ENCODE data around the gene TMEM131.

Gene TMEM131

DNA sequence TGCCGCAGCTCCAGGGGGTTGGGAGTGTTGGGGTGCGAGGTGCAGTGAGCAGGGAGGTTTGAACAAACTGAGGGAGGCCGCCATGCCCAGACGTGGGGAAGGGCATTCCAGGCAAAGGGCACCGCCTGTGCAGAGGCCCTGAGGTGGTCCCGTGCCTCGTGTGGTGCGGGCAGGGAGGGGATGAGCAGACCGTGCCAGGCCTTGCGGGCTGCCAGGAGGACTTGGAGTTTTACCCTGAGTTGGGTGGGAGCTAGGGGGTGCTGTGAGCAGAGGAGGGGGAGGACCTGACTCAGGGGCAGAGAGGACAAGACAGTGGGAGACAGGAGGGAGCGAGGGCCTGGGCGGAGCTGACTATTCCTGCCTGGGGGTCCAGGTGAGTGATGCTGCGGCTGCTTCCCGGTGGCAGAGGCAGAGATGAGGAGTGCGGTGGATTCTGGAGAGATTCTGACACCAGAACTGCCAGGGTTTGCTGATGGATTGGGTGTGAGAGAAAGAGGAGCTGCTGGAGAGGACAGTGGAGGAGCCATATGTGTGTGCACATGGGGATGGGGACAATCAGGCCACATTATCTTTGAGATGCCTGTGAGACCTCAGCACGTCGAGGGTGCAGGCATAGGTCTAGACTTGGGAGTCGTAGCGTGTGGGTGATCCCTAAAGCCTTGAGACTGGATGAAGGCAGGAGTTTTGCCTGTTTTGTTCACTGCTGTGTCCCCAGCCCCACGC lies 259.0 kb downstream of the TMEM131 start:
- Histone ChIP-seq H3K27ac (ENCODE audit: low read depth, low read length) (no peak overlapping the region), H3K4me1 (ENCODE audit: insufficient read depth, low read length) (no peaks in the 10 kb centered on the region), H3K9me3 (ENCODE audit: insufficient read depth, low read depth, low read length) (no peaks in the 10 kb centered on the region), H3K36me3 (ENCODE audit: insufficient read depth, low read length) (no peaks in the 10 kb centered on the region), H3K27me3 (ENCODE audit: insufficient read depth, low read length) (no peaks in the 10 kb centered on the region), H3K9ac (ENCODE audit: low read depth, low read length) (no peak overlapping the region), H3K4me3 (ENCODE audit: low read length) (no peak overlapping the region)
- 91% methylated on average over 20 of the region's 20 CpGs for WGBS

DNA sequence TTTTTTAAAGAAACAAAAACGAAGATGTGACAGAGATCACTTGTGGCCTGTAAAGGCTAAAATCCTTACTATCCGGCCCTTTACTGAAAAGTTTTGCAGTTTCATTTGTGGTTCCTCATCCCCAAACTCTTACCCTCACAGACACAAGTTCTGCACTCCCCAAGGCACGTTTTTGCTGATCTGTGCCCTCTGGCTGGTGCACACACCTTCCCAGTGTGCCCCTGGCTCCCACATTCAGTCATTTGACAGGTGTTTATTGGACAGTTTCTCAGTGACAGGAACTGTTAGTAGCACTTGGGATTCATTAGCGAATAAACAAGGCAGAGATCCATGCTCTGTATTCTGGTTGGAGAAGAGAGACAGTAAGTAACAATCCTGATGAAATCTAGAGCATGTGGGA lies 259.6 kb downstream of the TMEM131 start:
- Histone ChIP-seq H3K9me3 (ENCODE audit: insufficient read depth, low read depth, low read length) (no peaks in the 10 kb centered on the region), H3K27ac (ENCODE audit: low read depth, low read length) (no peak overlapping the region), H3K4me3 (ENCODE audit: low read length) (no peak overlapping the region), H3K36me3 (ENCODE audit: insufficient read depth, low read length) (no peaks in the 10 kb centered on the region), H3K9ac (ENCODE audit: low read depth, low read length) (no peak overlapping the region), H3K27me3 (ENCODE audit: insufficient read depth, low read length) (no peaks in the 10 kb centered on the region), H3K4me1 (ENCODE audit: insufficient read depth, low read length) (no peaks in the 10 kb centered on the region)
- WGBS: 83% methylated on average over 4 of the region's 4 CpGs

DNA sequence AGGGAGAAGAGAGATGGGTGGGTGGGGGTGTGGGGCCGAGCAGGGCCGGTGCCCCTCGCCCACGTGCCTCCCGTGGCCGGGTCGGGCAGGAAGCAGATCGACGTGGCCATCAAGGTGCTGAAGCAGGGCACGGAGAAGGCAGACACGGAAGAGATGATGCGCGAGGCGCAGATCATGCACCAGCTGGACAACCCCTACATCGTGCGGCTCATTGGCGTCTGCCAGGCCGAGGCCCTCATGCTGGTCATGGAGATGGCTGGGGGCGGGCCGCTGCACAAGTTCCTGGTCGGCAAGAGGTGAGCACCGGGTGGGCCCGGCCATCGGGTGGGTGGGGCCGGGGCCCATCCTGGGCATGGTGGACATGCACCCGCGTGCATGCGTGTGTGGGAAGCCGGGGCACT lies 260.6 kb downstream of the TMEM131 start:
- Histone ChIP-seq H3K9me3 (ENCODE audit: insufficient read depth, low read depth, low read length) (peaks cover 4% of the 10 kb centered on the region; the same call in 1 of the 2 replicates), H3K9ac (ENCODE audit: low read depth, low read length) (no peak overlapping the region), H3K27ac (ENCODE audit: low read depth, low read length) (no peak overlapping the region), H3K27me3 (ENCODE audit: insufficient read depth, low read length) (no peaks in the 10 kb centered on the region), H3K4me3 (ENCODE audit: low read length) (no peak overlapping the region), H3K36me3 (ENCODE audit: insufficient read depth, low read length) (no peaks in the 10 kb centered on the region), H3K4me1 (ENCODE audit: insufficient read depth, low read length) (no peaks in the 10 kb centered on the region)
- 94% methylated on average over 29 of the region's 29 CpGs for WGBS

DNA sequence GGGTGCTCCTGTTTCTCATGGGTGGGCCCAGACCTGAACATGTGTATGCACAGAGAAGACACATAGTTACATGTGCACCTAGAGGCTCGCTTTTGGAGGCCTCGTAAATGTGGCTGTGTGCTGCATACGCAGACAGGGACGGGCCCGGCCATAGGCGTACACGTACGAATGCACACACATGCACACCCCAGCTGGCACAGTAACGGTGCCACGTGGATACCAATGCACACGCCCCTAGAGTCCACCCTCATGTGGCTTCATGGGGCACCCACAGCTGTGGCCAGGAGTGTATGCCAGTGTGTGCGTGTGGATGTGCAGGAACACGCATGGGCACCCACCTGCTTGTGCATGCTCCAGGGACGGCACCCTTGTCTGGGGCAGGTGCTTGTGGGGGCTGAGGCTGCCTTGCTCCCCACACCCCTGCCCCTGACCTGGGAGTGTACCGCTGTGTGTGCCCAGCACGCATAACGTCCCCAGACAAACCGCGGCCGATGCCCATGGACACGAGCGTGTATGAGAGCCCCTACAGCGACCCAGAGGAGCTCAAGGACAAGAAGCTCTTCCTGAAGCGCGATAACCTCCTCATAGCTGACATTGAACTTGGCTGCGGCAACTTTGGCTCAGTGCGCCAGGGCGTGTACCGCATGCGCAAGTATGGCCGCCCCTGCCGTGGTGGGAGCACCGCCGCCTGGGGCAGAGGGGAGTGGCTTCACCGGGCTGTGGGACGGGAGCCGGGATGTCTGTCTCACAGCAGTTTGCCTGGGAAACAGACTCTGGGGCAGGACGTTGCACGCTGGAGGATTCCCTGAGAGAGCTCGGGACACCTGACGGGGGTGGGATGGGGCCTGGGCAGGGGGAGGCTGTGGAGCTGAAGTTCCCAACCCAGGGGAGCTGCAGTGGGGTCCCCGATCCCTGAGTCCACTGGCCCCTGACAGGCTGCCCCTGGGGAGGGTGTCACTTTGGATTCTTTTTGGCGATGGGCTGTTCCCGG lies 261.4 kb downstream of the TMEM131 start:
- peaks cover 6% of the 10 kb centered on the region; the same call in 1 of the 2 replicates for H3K9me3 ChIP-seq (ENCODE audit: insufficient read depth, low read depth, low read length)
- H3K9ac ChIP-seq (ENCODE audit: low read depth, low read length): no peak overlapping the region
- H3K36me3 ChIP-seq (ENCODE audit: insufficient read depth, low read length): no peaks in the 10 kb centered on the region
- no peaks in the 10 kb centered on the region for H3K27me3 ChIP-seq (ENCODE audit: insufficient read depth, low read length)
- no peaks in the 10 kb centered on the region for H3K4me1 ChIP-seq (ENCODE audit: insufficient read depth, low read length)
- 93% methylated on average over 44 of the region's 44 CpGs for WGBS
- H3K27ac ChIP-seq (ENCODE audit: low read depth, low read length): no peak overlapping the region
- H3K4me3 ChIP-seq (ENCODE audit: low read length): no peak overlapping the region

DNA sequence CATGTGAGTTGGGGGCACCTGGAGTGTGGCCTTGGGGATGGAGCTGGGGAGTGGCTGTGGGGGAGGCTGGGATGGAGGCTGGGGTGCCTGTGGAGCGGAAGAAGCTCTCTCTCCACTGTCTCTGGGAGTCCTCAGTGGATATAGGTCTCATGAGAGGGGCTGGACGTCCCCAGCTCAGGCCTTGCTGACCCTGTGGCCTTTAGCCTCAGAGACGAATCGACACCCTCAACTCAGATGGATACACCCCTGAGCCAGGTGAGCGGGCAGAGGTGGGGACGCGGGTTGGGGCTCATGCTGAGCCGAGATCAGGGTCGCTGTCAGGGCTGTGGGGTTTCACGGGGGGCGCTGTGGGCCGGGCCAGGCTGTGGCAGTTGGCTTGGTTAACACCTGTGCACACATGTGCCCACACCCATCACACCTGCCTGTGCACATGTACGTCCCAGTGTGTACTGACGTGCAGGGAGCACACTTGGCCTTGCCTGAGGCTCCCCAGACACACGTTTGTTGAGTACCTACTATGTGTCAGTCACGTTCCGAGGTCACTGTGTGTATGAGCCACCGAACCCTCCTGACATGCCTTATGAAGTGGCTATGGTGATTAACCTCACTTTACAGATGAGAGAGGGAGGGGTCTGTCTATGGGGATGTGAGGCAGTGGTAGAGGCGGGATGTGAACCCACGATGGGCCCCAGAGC lies 262.3 kb downstream of the TMEM131 start:
- WGBS: 95% methylated on average over 20 of the region's 20 CpGs
- no peaks in the 10 kb centered on the region for H3K4me1 ChIP-seq (ENCODE audit: insufficient read depth, low read length)
- no peak overlapping the region for H3K9ac ChIP-seq (ENCODE audit: low read depth, low read length)
- no peaks in the 10 kb centered on the region for H3K27me3 ChIP-seq (ENCODE audit: insufficient read depth, low read length)
- H3K27ac ChIP-seq (ENCODE audit: low read depth, low read length): no peak overlapping the region
- no peaks in the 10 kb centered on the region for H3K36me3 ChIP-seq (ENCODE audit: insufficient read depth, low read length)
- no peak overlapping the region for H3K4me3 ChIP-seq (ENCODE audit: low read length)
- H3K9me3 ChIP-seq (ENCODE audit: insufficient read depth, low read depth, low read length): peaks cover 6% of the 10 kb centered on the region; the same call in 1 of the 2 replicates

DNA sequence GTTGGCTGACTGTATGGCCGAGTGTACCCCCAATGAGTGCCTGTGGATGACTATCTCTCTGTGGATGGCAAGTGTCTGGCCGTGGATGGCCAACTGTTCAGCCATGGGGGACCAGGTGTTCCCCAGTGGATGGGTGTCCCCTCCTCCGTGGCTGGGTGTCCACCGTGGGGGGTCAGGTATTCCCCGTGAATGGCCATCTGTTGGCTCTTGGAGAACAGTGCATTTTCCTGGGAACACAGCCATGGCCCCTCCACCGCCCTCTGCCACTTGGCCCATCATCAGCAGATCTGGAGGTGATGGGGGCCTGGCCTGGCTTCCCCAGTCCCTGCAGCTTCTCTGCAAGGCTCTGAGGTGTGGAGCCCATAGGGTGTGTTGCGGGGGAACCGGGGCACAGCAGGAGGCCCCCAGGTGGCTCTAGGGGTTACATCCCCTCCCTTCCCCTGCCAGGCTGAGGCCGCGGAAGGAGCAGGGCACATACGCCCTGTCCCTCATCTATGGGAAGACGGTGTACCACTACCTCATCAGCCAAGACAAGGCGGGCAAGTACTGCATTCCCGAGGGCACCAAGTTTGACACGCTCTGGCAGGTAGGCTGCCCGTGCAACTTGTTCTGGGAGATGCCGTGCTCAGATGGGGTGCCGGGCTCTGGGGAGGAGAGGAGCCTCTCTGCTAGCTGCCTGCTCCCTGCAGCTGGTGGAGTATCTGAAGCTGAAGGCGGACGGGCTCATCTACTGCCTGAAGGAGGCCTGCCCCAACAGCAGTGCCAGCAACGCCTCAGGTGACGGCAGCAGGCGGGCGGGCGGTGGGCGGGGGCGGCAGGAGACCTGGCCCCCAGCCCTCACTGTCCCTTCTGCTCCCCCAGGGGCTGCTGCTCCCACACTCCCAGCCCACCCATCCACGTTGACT lies 263.1 kb downstream of the TMEM131 start:
- no peak overlapping the region for H3K9ac ChIP-seq (ENCODE audit: low read depth, low read length)
- 94% methylated on average over 28 of the region's 28 CpGs for WGBS

DNA sequence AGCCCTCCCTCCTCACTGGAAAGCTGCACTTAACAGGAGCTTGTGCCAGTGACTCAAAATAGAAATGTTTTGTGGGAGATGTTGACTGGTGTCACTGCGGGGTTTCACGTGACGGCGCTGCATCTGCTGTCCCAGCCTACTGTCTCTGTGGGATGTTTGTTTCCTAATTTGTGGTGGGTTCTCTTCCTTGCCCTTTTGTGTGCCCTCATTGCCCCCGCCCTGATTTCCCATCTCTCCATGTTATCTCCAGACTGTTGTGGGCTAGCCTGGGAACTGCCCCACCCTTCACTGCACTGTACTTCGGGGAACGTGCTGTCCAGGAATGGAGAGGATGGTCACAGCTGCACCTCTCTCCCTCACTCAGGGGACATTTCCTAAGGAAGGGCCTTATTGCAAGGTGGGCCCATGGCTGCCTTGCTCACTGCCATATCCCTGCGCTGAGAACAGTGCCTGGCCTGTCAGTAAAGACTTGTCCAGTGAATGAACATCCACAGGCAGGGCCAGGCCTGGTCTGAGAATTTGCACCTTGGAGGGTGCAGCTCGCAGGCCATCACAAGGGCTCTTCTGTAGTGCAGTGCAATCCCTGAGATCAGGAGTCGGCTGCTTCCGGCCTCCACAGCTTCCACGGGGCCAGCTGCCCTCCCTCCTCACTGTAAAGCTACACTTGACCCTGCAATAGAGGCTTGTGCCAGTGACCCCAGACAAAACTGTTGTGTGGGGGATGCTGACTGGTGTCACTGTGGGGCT lies 264.3 kb downstream of the TMEM131 start:
- Histone ChIP-seq H3K4me1 (ENCODE audit: insufficient read depth, low read length) (no peaks in the 10 kb centered on the region), H3K27me3 (ENCODE audit: insufficient read depth, low read length) (no peaks in the 10 kb centered on the region), H3K9me3 (ENCODE audit: insufficient read depth, low read depth, low read length) (peaks cover 6% of the 10 kb centered on the region; the same call in 1 of the 2 replicates), H3K27ac (ENCODE audit: low read depth, low read length) (no peak overlapping the region), H3K36me3 (ENCODE audit: insufficient read depth, low read length) (no peaks in the 10 kb centered on the region), H3K4me3 (ENCODE audit: low read length) (no peak overlapping the region), H3K9ac (ENCODE audit: low read depth, low read length) (no peak overlapping the region)
- 95% methylated on average over 12 of the region's 12 CpGs for WGBS

More for the DNA sequence above, 263.1 kb downstream of the TMEM131 start:
- no peaks in the 10 kb centered on the region for H3K4me1 ChIP-seq (ENCODE audit: insufficient read depth, low read length)
- no peaks in the 10 kb centered on the region for H3K36me3 ChIP-seq (ENCODE audit: insufficient read depth, low read length)
- no peak overlapping the region for H3K27ac ChIP-seq (ENCODE audit: low read depth, low read length)
- H3K9me3 ChIP-seq (ENCODE audit: insufficient read depth, low read depth, low read length): peaks cover 6% of the 10 kb centered on the region; the same call in 1 of the 2 replicates
- H3K27me3 ChIP-seq (ENCODE audit: insufficient read depth, low read length): no peaks in the 10 kb centered on the region
- H3K4me3 ChIP-seq (ENCODE audit: low read length): no peak overlapping the region

DNA sequence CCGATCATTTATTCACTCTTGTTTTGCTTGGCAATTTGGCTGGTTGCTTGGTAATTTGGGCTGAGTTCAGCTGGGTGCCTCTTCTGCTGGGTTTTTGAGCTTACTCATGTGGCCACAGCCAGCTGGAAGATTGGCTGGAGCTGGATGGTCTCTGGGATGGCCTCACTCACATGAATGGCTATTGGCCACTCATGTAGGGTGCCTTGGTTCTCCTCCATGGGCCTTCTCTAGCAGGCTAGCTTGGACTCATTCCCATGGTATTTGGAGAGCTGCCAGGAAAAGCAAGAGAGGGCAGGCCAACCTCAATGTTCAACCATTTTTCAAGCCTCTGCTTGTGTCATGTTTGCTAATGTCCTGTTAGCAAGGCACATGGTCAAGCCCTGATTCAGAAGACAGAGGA lies 265.5 kb downstream of the TMEM131 start:
- H3K4me1 ChIP-seq (ENCODE audit: insufficient read depth, low read length): no peaks in the 10 kb centered on the region
- no peaks in the 10 kb centered on the region for H3K36me3 ChIP-seq (ENCODE audit: insufficient read depth, low read length)
- H3K9ac ChIP-seq (ENCODE audit: low read depth, low read length): no peak overlapping the region
- peaks cover 6% of the 10 kb centered on the region; the same call in 1 of the 2 replicates for H3K9me3 ChIP-seq (ENCODE audit: insufficient read depth, low read depth, low read length)
- no peak overlapping the region for H3K27ac ChIP-seq (ENCODE audit: low read depth, low read length)
- H3K4me3 ChIP-seq (ENCODE audit: low read length): no peak overlapping the region
- H3K27me3 ChIP-seq (ENCODE audit: insufficient read depth, low read length): no peaks in the 10 kb centered on the region
- WGBS: no CpG with 5 or more reads among the region's 1 CpG

DNA sequence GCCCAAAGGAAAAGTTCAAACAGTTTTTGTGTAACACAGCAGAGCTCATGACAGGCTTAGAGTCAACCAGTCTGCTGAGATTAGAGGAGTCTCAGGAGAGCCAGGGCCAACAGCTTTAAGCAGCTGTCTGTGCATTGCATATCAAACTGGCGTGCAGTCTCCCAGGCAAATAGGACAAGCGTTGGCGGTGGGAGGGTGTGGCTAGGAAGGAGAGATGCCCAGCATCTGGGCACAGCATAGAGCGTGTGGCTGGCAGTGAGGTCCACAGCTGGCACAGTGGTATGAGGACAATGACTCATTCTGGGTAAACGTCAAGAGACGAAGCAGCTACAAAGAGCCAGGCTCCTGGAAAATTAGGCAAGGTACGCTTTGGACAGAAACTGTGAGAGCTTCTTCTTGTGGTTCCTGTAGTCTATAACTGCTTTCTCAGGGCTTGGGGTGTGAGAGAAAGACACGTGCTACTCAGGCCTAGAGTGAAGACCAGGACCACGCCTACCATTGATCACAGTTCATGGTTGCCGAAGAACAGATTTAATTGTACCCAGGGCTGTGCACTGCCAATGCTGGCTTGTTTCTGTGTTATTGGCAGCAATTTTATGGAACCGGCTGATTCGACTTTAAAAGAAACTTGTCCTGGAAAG lies 267.5 kb downstream of the TMEM131 start:
- no peak overlapping the region for H3K27ac ChIP-seq (ENCODE audit: low read depth, low read length)

More for the DNA sequence above, 267.5 kb downstream of the TMEM131 start:
- Histone ChIP-seq H3K9ac (ENCODE audit: low read depth, low read length) (no peak overlapping the region), H3K36me3 (ENCODE audit: insufficient read depth, low read length) (no peaks in the 10 kb centered on the region), H3K4me3 (ENCODE audit: low read length) (no peak overlapping the region), H3K4me1 (ENCODE audit: insufficient read depth, low read length) (no peaks in the 10 kb centered on the region), H3K27me3 (ENCODE audit: insufficient read depth, low read length) (no peaks in the 10 kb centered on the region), H3K9me3 (ENCODE audit: insufficient read depth, low read depth, low read length) (peaks cover 6% of the 10 kb centered on the region; the same call in 1 of the 2 replicates)
- WGBS: 93% methylated on average over 12 of the region's 12 CpGs

Data from HUES64 (cell line).